Adrenal gland (tissue), 12 donors: ENCODE data around the gene PTPRJ. TPM values are rescaled to one million over a fixed set of nuclear protein-coding genes. Genes with fewer than 3 reads are reported as not detected.

Source experiments
- DNase-seq, 7 donors: peaks; one replicate each; pipeline ENCODE4 v3.0.0-alpha.2; 2019 to 2020
- H3K27ac ChIP-seq, 5 donors: fragments of 200-600 bp; sonication (generic) in 4 of 5; 1 replicate in 3 of 5; 2 replicates in 2 of 5; pipeline versions ENCODE4 v1.5.1 to v1.8.0; 2016 to 2020; ENCODE audit warnings: mild to moderate bottlenecking in 1 of 5
- H3K27me3 ChIP-seq: fragments of 200-600 bp; 2 replicates; pipeline ENCODE4 v1.8.0; 2021
- H3K36me3 ChIP-seq, 2 donors: fragments of 200-600 bp; replicated peaks in 1 of 2; 1 replicate in 1 of 2; 2 replicates in 1 of 2; pipeline versions ENCODE4 v1.5.1 to v1.8.0; 2018 to 2022
- H3K4me1 ChIP-seq, 2 donors: fragments of 200-600 bp; replicated peaks in 1 of 2; 1 replicate in 1 of 2; 2 replicates in 1 of 2; pipeline versions ENCODE4 v1.5.1 to v1.8.0; 2018 to 2021
- H3K4me3 ChIP-seq, 4 donors: fragments of 200-600 bp; sonication (generic) in 3 of 4; one replicate each; pipeline ENCODE4 v1.5.1; 2016 to 2018
- H3K9me3 ChIP-seq, 3 donors: fragments of 200-600 bp; sonication (generic) in 1 of 3; replicated peaks in 1 of 3; 1 replicate in 2 of 3; 2 replicates in 1 of 3; pipeline versions ENCODE4 v1.5.1 to v1.8.0; 2016 to 2021
- CTCF ChIP-seq, 6 experiments: fragments of 450-650 bp in 4 of 6; fragments of 200-600 bp in 2 of 6; sonication (generic) in 1 of 6; IDR thresholded peaks; 1 replicate in 5 of 6; 2 replicates in 1 of 6; pipeline versions ENCODE4 v1.5.1 to v1.8.0; 2016 to 2021; ENCODE audit warnings: antibody characterized with exemption in 6 of 6, mild to moderate bottlenecking in 2 of 6, moderate library complexity in 1 of 6
- POLR2A ChIP-seq, 2 donors: fragments of 450-650 bp; IDR thresholded peaks; one replicate each; pipeline ENCODE4 v1.6.1; 2017; ENCODE audit warnings: antibody characterized with exemption in 2 of 2, mild to moderate bottlenecking in 2 of 2, moderate library complexity in 1 of 2
- WGBS, 4 donors: extraction: QIAGEN DNeasy Blood & Tissue Kit in 2 of 4; methylation state at CpG; one replicate each; pipeline versions ENCODE4 v1.1.5 to v1.1.7; 2013 to 2017; 5-methylcytosine and 5-hydroxymethylcytosine counted together
- intact Hi-C, 2 donors: fragments of 100-400 bp; cut with DNase I; formaldehyde crosslinking; loops; one replicate each; pipeline versions ENCODE4 v1.14.1 to v1.15.0; 2022 to 2023
- polyA plus RNA-seq, 3 donors: library from polyadenylated mRNA; stranded (reverse); fragments of 200-250 nt in 2 of 3; fragments of 350-450 nt in 1 of 3; fragmentation: Illumina TruSeq in 1 of 3; extraction: RNeasy Lipid Tissue Mini Kit (QIAGEN cat#74804) in 1 of 3; gene quantifications; one replicate each; pipeline ENCODE4 v1.2.3, GENCODE V29; 2013 to 2014
- total RNA-seq, 9 donors: library from RNA; depleted of rRNA in 4 of 9; stranded (reverse); fragments of >200 nt in 4 of 9; fragments of 120-200 nt in 1 of 9; fragmentation: NEBNext Ultra II Directional in 1 of 9; extraction: Animal tissue kit (Norgen Biotek cat#: 25700) in 1 of 9; gene quantifications; one replicate each; pipeline versions ENCODE4 v1.1.0 to v1.2.4, GENCODE V29; 2013 to 2023
- donor health status: healthy with polysubstance abuse.
- donor health status: Bipolar disorder and iron deficiency.
- donor health status: DM: yes; HTN: yes; CAD: no.
- donor health status: DM: no; HTN: no; CAD: no.
- donor health status: DM: no; HTN: no; CAD: no.
- donor health status: DM: yes; HTN: yes; CAD: no.

Gene PTPRJ
- total and polyA plus RNA-seq, 12 donors, result 1.4 to 16.9 (median 10.2) TPM

GRCh38 chr11:48114740-48115139 lies 134.4 kb downstream of the PTPRJ start:
- H3K36me3 ChIP-seq, result no peaks in the 10 kb centered on the region
- no peak overlapping the region for H3K4me3 ChIP-seq
- TF ChIP-seq CTCF (IDR thresholded peaks at IDR 0.05), result no peak
- TF ChIP-seq POLR2A (IDR thresholded peaks at IDR 0.05), result no peak
- no peaks in the 10 kb centered on the region for H3K27me3 ChIP-seq
- no peak overlapping the region for H3K27ac ChIP-seq
- intact Hi-C loops, result no loop called here
- no peak for DNase-seq
- 74 to 85% (median 81%) methylated on average over 1 of the region's 1 CpG for WGBS, 4 donors
- peaks cover 1 to 6% of the 10 kb centered on the region in 2 donors for H3K4me1 ChIP-seq
- peaks cover 0 to 14% (median 5%) of the 10 kb centered on the region in 3 donors for H3K9me3 ChIP-seq

DNA sequence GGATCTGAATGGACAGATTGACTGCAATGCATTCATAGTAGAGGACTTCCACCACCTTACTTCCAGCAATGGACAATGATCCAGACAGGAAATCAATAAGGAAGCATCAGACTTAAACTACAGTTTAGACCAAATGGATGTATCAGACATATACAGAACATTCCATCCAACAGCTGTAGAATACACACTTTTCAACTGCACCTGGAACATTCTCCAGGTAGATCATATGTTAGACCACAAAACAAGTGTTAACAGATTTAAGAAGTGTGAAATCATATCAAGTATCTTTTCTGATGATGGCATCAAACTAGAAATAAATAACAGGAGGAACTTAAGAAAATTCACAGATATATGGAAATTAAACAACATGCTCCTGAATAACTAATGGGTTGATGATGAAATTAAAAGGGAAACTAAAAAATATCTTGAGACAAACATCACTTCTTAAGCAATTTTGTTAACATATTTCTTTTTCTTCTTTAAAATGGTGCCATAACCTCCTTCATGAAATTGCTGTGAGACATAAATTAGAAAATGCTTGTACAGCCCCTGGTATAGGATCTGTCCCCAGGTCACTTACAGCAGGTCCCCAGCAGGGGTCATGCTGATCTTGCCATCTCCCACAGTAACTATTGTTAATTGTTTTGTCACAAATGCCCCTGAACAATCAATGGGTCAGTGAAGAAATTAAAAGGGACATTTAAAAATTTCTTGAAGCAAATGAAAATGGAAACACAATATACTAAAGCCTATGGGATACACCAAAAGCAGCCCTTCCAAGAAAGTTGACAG lies 136.3 kb downstream of the PTPRJ start:
- TF ChIP-seq CTCF (IDR thresholded peaks at IDR 0.05) (no peak), POLR2A (IDR thresholded peaks at IDR 0.05) (no peak)
- H3K27me3 ChIP-seq, result no peaks in the 10 kb centered on the region
- no peak overlapping the region for H3K4me3 ChIP-seq
- intact Hi-C loops, result no loop called here
- H3K4me1 ChIP-seq, result no peaks in the 10 kb centered on the region
- no peak overlapping the region for H3K27ac ChIP-seq
- H3K36me3 ChIP-seq, result no peaks in the 10 kb centered on the region
- DNase-seq, result no peak
- H3K9me3 ChIP-seq, result peaks cover 0 to 14% (median 5%) of the 10 kb centered on the region in 3 donors

- no peak overlapping the region for H3K4me3 ChIP-seq
- TF ChIP-seq CTCF (IDR thresholded peaks at IDR 0.05) (no peak), POLR2A (IDR thresholded peaks at IDR 0.05) (no peak)
- DNase-seq, result no peak
- no peaks in the 10 kb centered on the region for H3K4me1 ChIP-seq
- intact Hi-C loops, result no loop called here
- no peaks in the 10 kb centered on the region for H3K36me3 ChIP-seq
- H3K9me3 ChIP-seq, result no peaks in the 10 kb centered on the region
- 80 to 90% (median 87%) methylated on average over 7 of the region's 7 CpGs for WGBS, 4 donors
- no peaks in the 10 kb centered on the region for H3K27me3 ChIP-seq
- no peak overlapping the region for H3K27ac ChIP-seq
Observed at GRCh38 chr11:48122246-48122645, 141.9 kb downstream of the PTPRJ start.

GRCh38 chr11:48122656-48123055 lies 142.3 kb downstream of the PTPRJ start:
- DNase-seq, result no peak
- WGBS, 4 donors, result 80 to 92% (median 89%) methylated on average over 7 of the region's 7 CpGs
- no peak for TF ChIP-seq POLR2A (IDR thresholded peaks at IDR 0.05)
- no peak for TF ChIP-seq CTCF (IDR thresholded peaks at IDR 0.05)
- no peaks in the 10 kb centered on the region for H3K4me1 ChIP-seq
- H3K36me3 ChIP-seq, result peaks cover 0 to 3% of the 10 kb centered on the region in 2 donors
- intact Hi-C loops, result no loop called here
- no peaks in the 10 kb centered on the region for H3K9me3 ChIP-seq
- no peaks in the 10 kb centered on the region for H3K27me3 ChIP-seq
- H3K27ac ChIP-seq, result no peak overlapping the region
- H3K4me3 ChIP-seq, result no peak overlapping the region
